Mesenchymal stem cell (in vitro differentiated cells and primary cell): ENCODE results near the gene ARMC9.
"Not testable (repeated sequence)": the region's sequence is repeated elsewhere in the genome, so short reads cannot be mapped to it uniquely, and the experiment has no call there.

Experiments
- DNase-seq: peaks from one replicate; pipeline ENCODE4 v3.0.0-alpha.2; 2013
- H2AFZ ChIP-seq: one replicate; pipeline ENCODE4 v1.6.1; 2013; ENCODE audit warnings: low read depth, mild to moderate bottlenecking, control low read depth, inconsistent platforms, low read length, moderate library complexity
- H2AK5ac ChIP-seq: 2 replicates; pipeline ENCODE4 v1.6.1; 2013; ENCODE audit warnings: low read length, moderate library complexity, mild to moderate bottlenecking, inconsistent platforms; ENCODE audit not compliant: severe bottlenecking
- H2BK120ac ChIP-seq: one replicate; pipeline ENCODE4 v1.6.1; 2013; ENCODE audit warnings: low read depth, mild to moderate bottlenecking, inconsistent platforms, low read length, moderate library complexity
- H2BK12ac ChIP-seq, 2 experiments: one replicate each; pipeline ENCODE4 v1.6.1; 2013; ENCODE audit warnings: inconsistent platforms in 2 of 2, low read length in 2 of 2, mild to moderate bottlenecking in 2 of 2, moderate library complexity in 2 of 2, control low read depth in 1 of 2
- H2BK15ac ChIP-seq: one replicate; pipeline ENCODE4 v1.6.1; 2013; ENCODE audit warnings: mild to moderate bottlenecking, low read depth, inconsistent platforms; ENCODE audit not compliant: poor library complexity, severe bottlenecking
- H2BK5ac ChIP-seq: 2 replicates; pipeline ENCODE4 v1.6.1; 2013; ENCODE audit warnings: low read depth, mild to moderate bottlenecking, low read length, control low read depth, inconsistent platforms; ENCODE audit not compliant: poor library complexity, severe bottlenecking
- H3K14ac ChIP-seq, 2 experiments: one replicate each; pipeline ENCODE4 v1.6.1; 2013; ENCODE audit warnings: inconsistent platforms in 2 of 2, low read length in 2 of 2, control low read depth in 1 of 2, mild to moderate bottlenecking in 1 of 2, moderate library complexity in 1 of 2
- H3K18ac ChIP-seq, 2 experiments: one replicate each; pipeline ENCODE4 v1.6.1; 2013; ENCODE audit warnings: inconsistent platforms in 2 of 2, low read length in 2 of 2, control low read depth in 1 of 2, low read depth in 1 of 2, mild to moderate bottlenecking in 1 of 2
- H3K23ac ChIP-seq, 2 experiments: one replicate each; pipeline ENCODE4 v1.6.1; 2013; ENCODE audit warnings: inconsistent platforms in 2 of 2, low read length in 2 of 2, mild to moderate bottlenecking in 2 of 2, moderate library complexity in 2 of 2, control low read depth in 1 of 2
- H3K27ac ChIP-seq: 2 replicates; pipeline ENCODE4 v1.5.1; 2013; ENCODE audit warnings: mild to moderate bottlenecking, moderate library complexity, low read length, control low read depth, inconsistent platforms; ENCODE audit not compliant: poor library complexity, severe bottlenecking
- H3K27me3 ChIP-seq, 2 experiments: 2 replicates each; pipeline versions ENCODE4 v1.6.1 to v1.7.0; 2013; ENCODE audit warnings: low read length in 2 of 2, mild to moderate bottlenecking in 2 of 2, moderate library complexity in 2 of 2, control low read depth in 1 of 2, inconsistent platforms in 1 of 2; ENCODE audit not compliant: control insufficient read depth in 1 of 2, insufficient read depth in 1 of 2
- H3K36me3 ChIP-seq, 2 experiments: 2 replicates each; pipeline versions ENCODE4 v1.6.1 to v1.7.0; 2013; ENCODE audit warnings: low read length in 2 of 2, control low read depth in 1 of 2, inconsistent platforms in 1 of 2, low read depth in 1 of 2, mild to moderate bottlenecking in 1 of 2; ENCODE audit not compliant: insufficient read depth in 2 of 2, control insufficient read depth in 1 of 2
- H3K4ac ChIP-seq, 2 experiments: one replicate each; pipeline ENCODE4 v1.6.1; 2013; ENCODE audit warnings: inconsistent platforms in 2 of 2, low read length in 2 of 2, mild to moderate bottlenecking in 2 of 2, moderate library complexity in 2 of 2, control low read depth in 1 of 2, low read depth in 1 of 2
- H3K4me1 ChIP-seq: 2 replicates; pipeline ENCODE4 v1.6.1; 2013; ENCODE audit warnings: low read depth, low read length, control low read depth; ENCODE audit not compliant: control insufficient read depth, insufficient read depth
- H3K4me2 ChIP-seq: 2 replicates; pipeline ENCODE4 v1.6.1; 2013; ENCODE audit warnings: low read length, mild to moderate bottlenecking, inconsistent platforms; ENCODE audit not compliant: poor library complexity, severe bottlenecking
- H3K4me3 ChIP-seq, 2 experiments: 2 replicates each; pipeline versions ENCODE4 v1.5.1 to v1.7.0; 2013; ENCODE audit warnings: low read length in 2 of 2, mild to moderate bottlenecking in 2 of 2, control low read depth in 1 of 2, low read depth in 1 of 2; ENCODE audit not compliant: insufficient read depth in 1 of 2
- H3K79me1 ChIP-seq: replicated peaks from 2 replicates; pipeline ENCODE4 v1.6.1; 2013; ENCODE audit warnings: mild to moderate bottlenecking, control low read depth, low read length, inconsistent platforms; ENCODE audit not compliant: poor library complexity, severe bottlenecking
- H3K9ac ChIP-seq: 2 replicates; pipeline ENCODE4 v1.7.0; 2013; ENCODE audit warnings: mild to moderate bottlenecking, low read length, moderate library complexity
- H3K9me3 ChIP-seq: 2 replicates; pipeline ENCODE4 v1.7.0; 2013; ENCODE audit warnings: mild to moderate bottlenecking, low read length; ENCODE audit not compliant: control insufficient read depth
- H4K8ac ChIP-seq: one replicate; pipeline ENCODE4 v1.6.1; 2013; ENCODE audit warnings: inconsistent platforms, mild to moderate bottlenecking, low read length, moderate library complexity
- H4K91ac ChIP-seq: one replicate; pipeline ENCODE4 v1.6.1; 2013; ENCODE audit warnings: mild to moderate bottlenecking, low read length, inconsistent platforms
- WGBS: methylation state at CpG from one replicate; pipeline ENCODE4 v1.1.7; 2013; ENCODE audit warnings: mixed read lengths; 5-methylcytosine and 5-hydroxymethylcytosine counted together

Gene ARMC9

GRCh38 chr2:231399046-231399852, 200.8 kb downstream of the ARMC9 start:
- Histone ChIP-seq H2BK5ac (no peak overlapping the region), H2BK15ac (no peak overlapping the region), H3K36me3 (peaks cover 0 to 20% of the 10 kb centered on the region in 2 experiments), H3K4ac (no peak overlapping the region), H2AK5ac (no peak overlapping the region), H3K4me2 (no peak overlapping the region), H4K8ac (no peak overlapping the region), H3K9ac (no peak overlapping the region), H2AFZ (no peak overlapping the region), H3K9me3 (no peaks in the 10 kb centered on the region), H2BK12ac (no peak overlapping the region), H3K23ac (no peak overlapping the region), H3K27ac (no peak overlapping the region), H3K14ac (peak overlapping the region in 1 of 2 experiments; percentile 41), H4K91ac (no peak overlapping the region), H3K79me1 (no peaks in the 10 kb centered on the region), H3K18ac (no peak overlapping the region), H3K4me1 (peaks cover 26% of the 10 kb centered on the region), H3K4me3 (no peak overlapping the region), H2BK120ac (peak overlapping the region; percentile 2), H3K27me3 (peaks cover 8 to 64% of the 10 kb centered on the region in 2 experiments)
- DNase-seq: no peak
- 94% methylated on average over 22 of the region's 23 CpGs for WGBS

- H3K4me2 ChIP-seq: no peak overlapping the region
- WGBS: 85% methylated on average over 12 of the region's 12 CpGs
- DNase-seq: no peak
These were observed 201.6 kb downstream of the ARMC9 start for GRCh38 chr2:231399853-231400680.

GRCh38 chr2:231400681-231401080, 202.2 kb downstream of the ARMC9 start:
- not testable (repeated sequence) for H2AFZ ChIP-seq, H3K9me3 ChIP-seq, DNase-seq, H3K79me1 ChIP-seq, H3K18ac ChIP-seq, H4K8ac ChIP-seq, H3K4ac ChIP-seq, H2BK120ac ChIP-seq, H2BK15ac ChIP-seq, H2BK5ac ChIP-seq, H2AK5ac ChIP-seq, H3K27ac ChIP-seq, H3K14ac ChIP-seq, H3K4me2 ChIP-seq, H3K9ac ChIP-seq, H2BK12ac ChIP-seq, H3K23ac ChIP-seq, H4K91ac ChIP-seq, H3K4me3 ChIP-seq
- H3K36me3 ChIP-seq: peaks cover 0 to 20% of the 10 kb centered on the region in 2 experiments
- WGBS: 58% methylated on average over 4 of the region's 8 CpGs
- H3K27me3 ChIP-seq: peaks cover 0 to 52% of the 10 kb centered on the region in 2 experiments
- H3K4me1 ChIP-seq: peaks cover 23% of the 10 kb centered on the region

More at GRCh38 chr2:231399853-231400680, 201.6 kb downstream of the ARMC9 start:
- Histone ChIP-seq H3K36me3 (peaks cover 0 to 20% of the 10 kb centered on the region in 2 experiments), H4K8ac (peak overlapping the region; percentile 53), H3K14ac (peak overlapping the region in 1 of 2 experiments; percentile 31), H3K27me3 (peaks cover under 1 to 56% of the 10 kb centered on the region in 2 experiments), H3K18ac (no peak overlapping the region), H3K79me1 (no peaks in the 10 kb centered on the region), H4K91ac (no peak overlapping the region), H2BK15ac (no peak overlapping the region), H3K23ac (no peak overlapping the region), H2AK5ac (peak overlapping the region; percentile 14), H3K9me3 (no peaks in the 10 kb centered on the region), H2BK12ac (no peak overlapping the region), H2BK120ac (peak overlapping the region; percentile 2), H3K9ac (no peak overlapping the region), H3K4ac (peak overlapping the region in 1 of 2 experiments; percentile 13), H2AFZ (no peak overlapping the region), H2BK5ac (no peak overlapping the region), H3K4me1 (peaks cover 25% of the 10 kb centered on the region), H3K4me3 (no peak overlapping the region), H3K27ac (no peak overlapping the region)

- H2BK12ac ChIP-seq, H3K4ac ChIP-seq, H3K79me1 ChIP-seq, H4K8ac ChIP-seq, H3K18ac ChIP-seq, H3K4me3 ChIP-seq, H3K27ac ChIP-seq, H2BK120ac ChIP-seq, H3K14ac ChIP-seq, H2BK5ac ChIP-seq, H2BK15ac ChIP-seq, H3K4me2 ChIP-seq, H2AK5ac ChIP-seq, H2AFZ ChIP-seq, H3K23ac ChIP-seq, DNase-seq, H4K91ac ChIP-seq, H3K9ac ChIP-seq, H3K9me3 ChIP-seq: not testable (repeated sequence)
- 88% methylated on average over 23 of the region's 23 CpGs for WGBS
- Histone ChIP-seq H3K4me1 (peaks cover 23% of the 10 kb centered on the region), H3K27me3 (peaks cover 0 to 51% of the 10 kb centered on the region in 2 experiments), H3K36me3 (peaks cover 0 to 20% of the 10 kb centered on the region in 2 experiments)
These were observed 202.7 kb downstream of the ARMC9 start for GRCh38 chr2:231401101-231401500.
